Thyroid gland (tissue), 4 donors: ENCODE data around the gene ATXN7.

Source experiments
- CTCF ChIP-seq, 6 experiments: fragments of 200-600 bp in 3 of 6; fragments of 450-650 bp in 3 of 6; sonication (generic) in 3 of 6; IDR thresholded peaks; one replicate each; pipeline ENCODE4 v1.5.1; 2016 to 2019; ENCODE audit warnings: antibody characterized with exemption in 6 of 6, mild to moderate bottlenecking in 2 of 6, inconsistent platforms in 1 of 6, moderate library complexity in 1 of 6
- POLR2A ChIP-seq, 2 donors: fragments of 450-650 bp; IDR thresholded peaks; one replicate each; pipeline ENCODE4 v1.6.1; 2017; ENCODE audit warnings: antibody characterized with exemption in 2 of 2, mild to moderate bottlenecking in 2 of 2, moderate library complexity in 1 of 2

- TF ChIP-seq POLR2A (IDR thresholded peaks at IDR 0.05): no peak
- no peak for TF ChIP-seq CTCF (IDR thresholded peaks at IDR 0.05)
Measured at GRCh38 chr3:63970631-63971475, 107.2 kb downstream of the ATXN7 start.
